Measurements from ENCODE around the gene EPAS1.

Gene EPAS1

GRCh38 chr2:46364797-46365457 lies 67.7 kb downstream of the EPAS1 start:
- DNase-seq (ENCODE audit: low spot score), result peak; percentile 46

GRCh38 chr2:46365913-46366667 lies 68.9 kb downstream of the EPAS1 start:
- no peak for DNase-seq (ENCODE audit: low spot score)

GRCh38 chr2:46366668-46367052 lies 69.5 kb downstream of the EPAS1 start:
- no peak for DNase-seq (ENCODE audit: low spot score)

GRCh38 chr2:46367286-46367685 lies 70.1 kb downstream of the EPAS1 start:
- no peak for DNase-seq (ENCODE audit: low spot score)

- no peak for DNase-seq (ENCODE audit: low spot score)
Observed at GRCh38 chr2:46368401-46368800, 71.2 kb downstream of the EPAS1 start.

GRCh38 chr2:46369783-46370182 lies 72.6 kb downstream of the EPAS1 start:
- DNase-seq (ENCODE audit: low spot score), result no peak

GRCh38 chr2:46371854-46372253 lies 74.6 kb downstream of the EPAS1 start:
- no peak for DNase-seq (ENCODE audit: low spot score)

GRCh38 chr2:46372475-46372874 lies 75.3 kb downstream of the EPAS1 start:
- no peak for DNase-seq (ENCODE audit: low spot score)

- no peak for DNase-seq (ENCODE audit: low spot score)
Observed at GRCh38 chr2:46373238-46373637, 76.0 kb downstream of the EPAS1 start.

- no peak for DNase-seq (ENCODE audit: low spot score)
Observed at GRCh38 chr2:46375566-46376125, 78.4 kb downstream of the EPAS1 start.

GRCh38 chr2:46376586-46376985 lies 79.4 kb downstream of the EPAS1 start:
- no peak for DNase-seq (ENCODE audit: low spot score)

GRCh38 chr2:46377101-46377581 lies 79.9 kb downstream of the EPAS1 start:
- DNase-seq (ENCODE audit: low spot score), result peak; percentile 84

- DNase-seq (ENCODE audit: low spot score), result no peak
Observed at GRCh38 chr2:46377666-46378560, 80.7 kb downstream of the EPAS1 start.

GRCh38 chr2:46378616-46379015 lies 81.4 kb downstream of the EPAS1 start:
- DNase-seq (ENCODE audit: low spot score), result no peak

- DNase-seq (ENCODE audit: low spot score), result peak; percentile 60
Observed at GRCh38 chr2:46379213-46380037, 82.2 kb downstream of the EPAS1 start.

GRCh38 chr2:46380038-46380940 lies 83.1 kb downstream of the EPAS1 start:
- DNase-seq (ENCODE audit: low spot score), result no peak

GRCh38 chr2:46381263-46381849 lies 84.1 kb downstream of the EPAS1 start:
- DNase-seq (ENCODE audit: low spot score), result no peak

- no peak for DNase-seq (ENCODE audit: low spot score)
Observed at GRCh38 chr2:46381871-46382270, 84.7 kb downstream of the EPAS1 start.

- DNase-seq (ENCODE audit: low spot score), result no peak
Observed at GRCh38 chr2:46382331-46383112, 85.3 kb downstream of the EPAS1 start.

Data from D341Med (cell line).